T47D (cell line): ENCODE data around the gene CYP2W1.
A peak's percentile ranks its signal among the peaks of the same experiment; 100 is the strongest.

ENCODE experiments used
- DNase-seq, 2 experiments: peaks; one replicate each; pipeline versions ENCODE4 v3.0.0 to v3.0.0-alpha.2; 2011 to 2012; ENCODE audit warnings: low read depth in 1 of 2, low spot score in 1 of 2
- JUND ChIP-seq: IDR thresholded peaks from 2 replicates; pipeline ENCODE4 v1.6.1; 2012; ENCODE audit warnings: low read depth
- in situ Hi-C: cut with HindIII; loops from 2 replicates; pipeline ENCODE4 v1.10.0; 2016; ENCODE audit warnings: low sequenced_read_pairs, low pct_unique_long_range_greater_than_20kb

Gene CYP2W1

GRCh38 chr7:1004018-1004852, 21.3 kb downstream of the CYP2W1 start:
- in situ Hi-C loops: no loop called here
- DNase-seq: no peak

DNA sequence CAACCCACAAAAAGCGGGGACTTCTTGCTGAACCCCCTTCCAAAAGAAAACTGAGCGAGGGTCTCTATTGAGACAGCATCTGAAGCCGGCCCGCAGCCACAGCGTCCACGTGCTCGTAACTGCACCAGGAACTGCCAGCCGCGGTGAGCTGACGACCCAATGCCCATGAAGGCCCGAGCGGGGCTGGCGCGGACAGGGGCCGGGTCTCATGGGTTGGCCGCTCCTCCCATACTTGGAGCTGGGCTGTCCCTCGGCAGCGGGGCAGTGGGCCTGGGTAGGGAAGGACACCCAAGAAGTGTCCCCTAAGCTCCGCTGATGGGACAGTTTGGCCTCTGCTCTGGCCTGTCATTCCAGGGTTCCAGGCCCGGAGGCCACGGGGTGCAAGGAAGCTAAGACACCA, 22.3 kb downstream of the CYP2W1 start:
- TF ChIP-seq JUND: no peak
- in situ Hi-C loops: no loop called here
- DNase-seq: no peak

More at GRCh38 chr7:1004018-1004852, 21.3 kb downstream of the CYP2W1 start:
- no peak for TF ChIP-seq JUND

DNA sequence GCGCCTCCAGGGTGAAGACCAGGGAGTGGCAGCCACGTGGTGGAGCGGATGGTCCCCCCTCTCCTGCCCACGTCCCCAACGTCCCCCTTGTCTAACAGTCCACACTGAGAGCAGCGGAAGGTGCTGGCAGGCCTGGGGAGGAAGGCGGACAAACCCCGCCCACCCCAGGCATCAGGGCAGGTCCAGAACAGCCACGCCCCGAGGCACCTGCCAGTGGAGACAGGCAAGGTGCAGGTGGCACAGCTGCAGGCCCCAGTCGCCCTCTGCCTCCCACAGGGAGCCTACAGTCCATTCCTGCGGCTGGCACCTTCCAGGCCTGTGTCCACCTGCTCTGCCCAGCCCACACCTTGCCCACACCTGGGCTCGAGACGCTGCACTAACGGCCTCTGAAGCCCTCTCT, 24.9 kb downstream of the CYP2W1 start:
- peak in 1 of 2 experiments; percentile 34 for DNase-seq
- in situ Hi-C loops: no loop called here
- no peak for TF ChIP-seq JUND

- in situ Hi-C loops: no loop called here
- TF ChIP-seq JUND: no peak
- no peak for DNase-seq
These were observed 25.9 kb downstream of the CYP2W1 start for GRCh38 chr7:1008733-1009363.

- in situ Hi-C loops: no loop called here
- TF ChIP-seq JUND: no peak
- DNase-seq: no peak
These were observed 26.8 kb downstream of the CYP2W1 start for GRCh38 chr7:1009747-1010146.

DNA sequence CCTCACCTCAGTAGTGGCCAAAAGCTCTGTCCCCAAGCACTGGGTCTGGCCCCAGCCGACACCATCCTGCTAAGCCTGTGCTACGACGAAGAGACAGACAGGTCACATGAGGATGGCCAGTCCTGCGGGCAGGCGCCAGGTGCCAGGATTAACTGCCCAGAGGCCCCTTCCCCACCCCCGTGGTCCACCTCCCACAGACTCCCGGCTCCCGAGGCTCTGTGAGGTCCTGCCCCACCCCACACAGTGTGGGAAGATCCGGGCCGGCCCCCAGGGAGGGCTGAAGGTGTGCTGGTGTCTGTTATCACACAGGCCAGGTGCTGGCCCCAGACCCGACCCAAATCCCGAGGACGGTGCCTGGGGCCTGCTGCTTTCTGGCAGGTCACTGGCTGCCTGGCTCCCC, 27.2 kb downstream of the CYP2W1 start:
- in situ Hi-C loops: no loop called here
- TF ChIP-seq JUND: no peak
- no peak for DNase-seq

GRCh38 chr7:1011297-1012003, 28.5 kb downstream of the CYP2W1 start:
- no peak for TF ChIP-seq JUND
- in situ Hi-C loops: no loop called here
- DNase-seq: no peak

DNA sequence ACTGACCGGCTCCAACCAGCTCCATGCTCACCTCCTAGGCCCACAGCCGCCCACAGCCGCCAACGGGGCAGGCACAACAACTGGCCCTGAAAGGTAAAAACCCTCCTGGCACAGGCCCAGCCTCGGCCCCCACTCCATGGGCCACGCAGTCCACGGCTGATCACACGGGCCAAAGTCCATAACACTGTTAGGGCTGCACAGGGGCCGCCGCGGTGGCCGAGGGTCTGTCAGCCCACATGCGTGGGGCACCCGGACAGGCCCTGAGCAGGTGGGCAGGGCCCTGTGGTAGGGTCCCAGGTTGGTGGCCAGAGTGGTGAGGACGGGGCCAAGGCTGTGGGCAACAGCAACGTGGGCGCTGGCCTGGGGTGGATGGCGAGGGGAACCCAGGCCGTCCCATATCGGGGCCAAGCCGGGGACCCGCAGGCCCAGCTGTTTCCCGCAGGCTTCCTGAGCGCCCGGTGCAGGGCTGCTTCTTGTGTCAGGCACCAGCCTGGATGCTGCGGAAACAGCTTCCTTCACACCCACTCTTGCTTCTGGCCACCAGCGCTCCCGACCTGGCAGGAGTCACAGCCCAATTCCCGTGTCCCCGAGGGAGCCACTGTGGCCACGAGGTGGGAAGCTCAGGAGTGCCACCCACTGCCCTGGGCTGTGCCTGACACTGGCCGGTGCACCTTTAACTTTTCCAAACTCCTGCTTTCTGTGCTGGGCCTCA, 29.2 kb downstream of the CYP2W1 start:
- in situ Hi-C loops: no loop called here
- no peak for TF ChIP-seq JUND
- DNase-seq: no peak

DNA sequence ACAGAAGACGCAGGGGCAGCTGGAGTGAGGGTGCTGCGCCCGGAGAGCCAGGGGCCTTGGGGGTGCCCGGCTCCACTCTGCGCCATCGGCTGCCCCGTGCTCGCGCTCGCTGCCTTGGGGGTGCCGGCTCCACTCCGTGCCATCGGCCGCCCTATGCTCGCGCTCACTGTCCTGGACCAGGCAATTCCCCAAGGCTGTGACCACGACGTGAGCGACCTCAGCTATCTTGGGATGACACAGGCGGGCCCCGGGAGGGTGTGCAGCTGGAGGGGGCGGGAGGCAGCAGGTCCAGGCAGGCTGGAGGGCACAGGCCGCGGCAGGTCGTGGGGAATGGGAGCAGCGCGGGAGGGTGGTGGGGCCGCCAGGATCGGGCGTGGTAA, 29.7 kb downstream of the CYP2W1 start:
- no peak for TF ChIP-seq JUND
- in situ Hi-C loops: no loop called here
- DNase-seq: no peak

DNA sequence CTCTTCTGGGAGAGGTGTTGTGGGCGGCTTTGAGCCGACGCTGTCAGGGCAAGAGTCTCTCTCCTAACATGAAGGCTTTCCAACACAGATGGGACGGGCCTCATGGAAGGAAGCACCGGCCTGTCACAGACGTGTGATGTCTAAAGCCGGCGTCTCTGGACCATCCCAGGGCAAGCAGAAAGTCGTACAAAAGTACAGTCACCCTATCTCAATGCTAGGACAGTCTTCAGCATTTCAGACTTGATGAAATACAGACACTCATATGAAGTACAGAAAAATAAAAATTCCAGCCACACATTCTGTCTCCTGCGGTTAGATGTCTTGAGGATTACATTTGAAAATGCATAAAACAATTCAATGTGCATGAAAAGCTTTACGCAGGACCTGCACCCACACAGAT, 30.6 kb downstream of the CYP2W1 start:
- in situ Hi-C loops: no loop called here
- DNase-seq: no peak
- TF ChIP-seq JUND: no peak

GRCh38 chr7:1014681-1015080, 31.7 kb downstream of the CYP2W1 start:
- TF ChIP-seq JUND: no peak
- no peak for DNase-seq
- in situ Hi-C loops: no loop called here
